Measurements from ENCODE around the gene RDH13. TPM values are rescaled to one million over a fixed set of nuclear protein-coding genes. Genes with fewer than 3 reads are reported as not detected.

RDH13 gene
- total and polyA plus RNA-seq, 8 donors, result 10.9 to 27.1 (median 14.5) TPM

DNA sequence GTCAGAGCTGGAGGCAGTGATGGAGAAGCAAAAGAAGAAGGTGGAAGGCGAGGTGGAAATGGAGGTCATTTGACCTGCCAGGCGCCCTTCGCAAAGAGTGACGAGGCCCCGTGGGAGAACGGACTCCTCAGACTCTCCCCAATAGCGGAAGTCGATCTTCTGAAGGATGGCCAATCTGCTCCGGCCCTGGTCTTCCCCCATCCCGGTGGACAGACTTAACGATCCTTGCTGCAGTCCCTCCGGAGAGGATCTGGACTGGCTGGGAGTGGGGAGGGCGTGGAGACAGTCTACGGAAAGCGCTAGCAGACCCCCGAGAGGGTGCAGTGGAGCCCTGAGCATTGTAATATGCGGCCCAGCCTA, 24.6 kb upstream of the RDH13 start:
- no peaks in the 10 kb centered on the region for H3K4me1 ChIP-seq
- WGBS, 2 donors, result 36 to 73% methylated on average over 17 of the region's 17 CpGs
- no peak for FAIRE-seq
- no peak for TF ChIP-seq CTCF (IDR thresholded peaks at IDR 0.05)
- no peaks in the 10 kb centered on the region for H3K27me3 ChIP-seq
- no peaks in the 10 kb centered on the region for H3K9me3 ChIP-seq
- peaks cover 0 to 7% (median 6%) of the 10 kb centered on the region in 3 donors for H3K36me3 ChIP-seq
- intact Hi-C loops (cut with DNase I), result no loop called here
- H3K27ac ChIP-seq, result no peak overlapping the region
- peak overlapping the region in 2 of 4 donors; percentile 22 to 36 for H3K4me3 ChIP-seq
- DNase-seq, result peak in 1 of 6 donors; percentile 13
- peak in 1 of 4 donors; percentile 6 for ATAC-seq

- intact Hi-C loops (cut with DNase I), result no loop called here
- H3K9me3 ChIP-seq, result no peaks in the 10 kb centered on the region
- H3K27me3 ChIP-seq, result no peaks in the 10 kb centered on the region
- peak; percentile 62 to 88 (median 81) for DNase-seq
- peaks cover 0 to 6% (median under 1%) of the 10 kb centered on the region in 3 donors for H3K36me3 ChIP-seq
- ATAC-seq, result peak; percentile 59 to 91 (median 62)
- no peaks in the 10 kb centered on the region for H3K4me1 ChIP-seq
- TF ChIP-seq CTCF (IDR thresholded peaks at IDR 0.05), result no peak
- 20 to 42% methylated on average over 74 of the region's 74 CpGs for WGBS, 2 donors
- H3K27ac ChIP-seq, result no peak overlapping the region
- FAIRE-seq, result no peak
- H3K4me3 ChIP-seq, result peak overlapping the region in 2 of 4 donors; percentile 22 to 36
These were observed 24.0 kb upstream of the RDH13 start for GRCh38 chr19:55086730-55087541.

GRCh38 chr19:55085923-55086715, 23.2 kb upstream of the RDH13 start:
- Histone ChIP-seq H3K27ac (no peak overlapping the region), H3K27me3 (no peaks in the 10 kb centered on the region), H3K9me3 (no peaks in the 10 kb centered on the region), H3K4me3 (peak overlapping the region in 2 of 4 donors; percentile 22 to 36), H3K36me3 (no peaks in the 10 kb centered on the region), H3K4me1 (no peaks in the 10 kb centered on the region)
- TF ChIP-seq CTCF (IDR thresholded peaks at IDR 0.05), result no peak
- no peak for ATAC-seq
- WGBS, 2 donors, result 48% methylated on average over 31 to 35 of the region's 35 CpGs
- FAIRE-seq, result no peak
- no peak for DNase-seq
- intact Hi-C loops (cut with DNase I), result no loop called here

GRCh38 chr19:55084416-55084815, 21.5 kb upstream of the RDH13 start:
- no peak for DNase-seq
- intact Hi-C loops (cut with DNase I), result no loop called here
- no peak for ATAC-seq
- FAIRE-seq, result no peak
- H3K36me3 ChIP-seq, result no peaks in the 10 kb centered on the region
- TF ChIP-seq CTCF (IDR thresholded peaks at IDR 0.05), result no peak
- H3K27ac ChIP-seq, result no peak overlapping the region
- no peaks in the 10 kb centered on the region for H3K27me3 ChIP-seq
- no peaks in the 10 kb centered on the region for H3K9me3 ChIP-seq
- WGBS, 2 donors, result 74 to 84% methylated on average over 7 to 10 of the region's 10 CpGs
- no peaks in the 10 kb centered on the region for H3K4me1 ChIP-seq
- H3K4me3 ChIP-seq, result no peak overlapping the region

Measured in pancreas (tissue), 10 donors.